PC-3 (cell line): ENCODE measurements around the gene PSKH1. TPM values are rescaled to one million over a fixed set of nuclear protein-coding genes. Genes with fewer than 3 reads are reported as not detected.

ENCODE experiments used
- ATAC-seq: fragments of 200-7000 bp; cut with Tn5 transposase; 2 replicates; pipeline ENCODE4 v1.9.1; 2020; ENCODE audit warnings: mild to moderate bottlenecking, moderate library complexity
- BruUV-seq: library from RNA; stranded (reverse); fragments of 400-500 nt; replicated peaks from 2 replicates; lab custom pipeline; 2021; lab: Mats Ljungman, UMichigan
- CTCF ChIA-PET: fragments of 300-600 bp; sonication (Branson Sonifier 250); formaldehyde crosslinking; loops from one replicate; lab custom pipeline; 2022; ENCODE audit warnings: antibody characterized with exemption; lab: Charles Lee
- POLR2A ChIA-PET: fragments of 300-600 bp; sonication (Branson Sonifier 250); formaldehyde crosslinking; loops from one replicate; lab custom pipeline; 2022; ENCODE audit warnings: antibody characterized with exemption; ENCODE audit not compliant: unreplicated experiment; lab: Charles Lee
- DNase-seq: peaks from one replicate; pipeline ENCODE4 v3.0.0-alpha.2; 2015
- H2AFZ ChIP-seq: fragments of 300-600 bp; sonication (generic); 2 replicates; pipeline ENCODE4 v1.6.0; 2016; ENCODE audit warnings: antibody characterized with exemption, low read length
- H3F3A ChIP-seq: fragments of 300-600 bp; sonication (generic); one replicate; pipeline ENCODE4 v1.6.0; 2017; ENCODE audit warnings: antibody characterized with exemption, low read length, control low read depth, mild to moderate bottlenecking; ENCODE audit not compliant: unreplicated experiment
- H3K27ac ChIP-seq: fragments of 300-600 bp; sonication (generic); 2 replicates; pipeline ENCODE4 v1.5.1; 2016; ENCODE audit warnings: mild to moderate bottlenecking, low read length
- H3K27me3 ChIP-seq: fragments of 300-600 bp; sonication (generic); 2 replicates; pipeline ENCODE4 v1.6.1; 2016; ENCODE audit warnings: low read length, mixed read lengths
- H3K36me3 ChIP-seq: fragments of 300-600 bp; sonication (generic); 2 replicates; pipeline ENCODE4 v1.6.1; 2016; ENCODE audit warnings: low read depth, mixed run types, low read length, mixed read lengths
- H3K4me1 ChIP-seq: fragments of 300-600 bp; sonication (generic); 2 replicates; pipeline ENCODE4 v1.5.1; 2016; ENCODE audit warnings: low read length; ENCODE audit not compliant: insufficient read depth
- H3K4me2 ChIP-seq: fragments of 300-600 bp; sonication (generic); 2 replicates; pipeline ENCODE4 v1.6.0; 2016; ENCODE audit warnings: low read length
- H3K4me3 ChIP-seq: fragments of 300-600 bp; sonication (generic); 2 replicates; pipeline ENCODE4 v1.5.1; 2016; ENCODE audit warnings: mild to moderate bottlenecking, low read length, mixed read lengths
- H3K79me2 ChIP-seq: fragments of 300-600 bp; sonication (generic); 2 replicates; pipeline ENCODE4 v1.6.1; 2017; ENCODE audit warnings: low read length, mixed read lengths
- H3K9ac ChIP-seq: fragments of 300-600 bp; sonication (generic); 2 replicates; pipeline ENCODE4 v1.6.0; 2016; ENCODE audit warnings: mild to moderate bottlenecking, low read length
- H3K9me2 ChIP-seq: fragments of 300-600 bp; sonication (generic); replicated peaks from 2 replicates; pipeline ENCODE4 v1.6.1; 2016; ENCODE audit warnings: mixed run types, low read length, mixed read lengths
- H3K9me3 ChIP-seq: fragments of 300-600 bp; sonication (generic); 2 replicates; pipeline ENCODE4 v1.6.1; 2016; ENCODE audit warnings: low read length, mixed read lengths
- H4K20me1 ChIP-seq: fragments of 300-600 bp; sonication (generic); 2 replicates; pipeline ENCODE4 v1.6.1; 2016; ENCODE audit warnings: low read length, mixed read lengths
- CTCF ChIP-seq: fragments of 300-600 bp; sonication (generic); conservative IDR thresholded peaks from 2 replicates; pipeline ENCODE4 v1.5.1; 2017; ENCODE audit warnings: antibody characterized with exemption, low read depth, mild to moderate bottlenecking, low read length
- EZH2 ChIP-seq: fragments of 300-600 bp; sonication (generic); IDR thresholded peaks from one replicate; pipeline ENCODE4 v1.6.1; 2017; ENCODE audit warnings: antibody characterized with exemption, mild to moderate bottlenecking, low read length; ENCODE audit not compliant: unreplicated experiment
- EZH2phosphoT487 ChIP-seq: fragments of 300-600 bp; sonication (generic); IDR thresholded peaks from 2 replicates; pipeline ENCODE4 v1.6.1; 2018; ENCODE audit warnings: mild to moderate bottlenecking, antibody characterized with exemption, low read length, borderline replicate concordance
- intact Hi-C: fragments of 100-400 bp; cut with micrococcal nuclease; formaldehyde crosslinking; loops from 2 replicates; pipeline ENCODE4 v1.9.0; 2023
- total RNA-seq: library from RNA; depleted of rRNA; stranded (reverse); fragments of >200 nt; gene quantifications from 2 replicates; pipeline ENCODE4 v1.2.3, GENCODE V29; 2014

Gene PSKH1
- total RNA-seq, 1 experiment from 2014 or later = 6.6 TPM

- no peak for ATAC-seq
- intact Hi-C loops = no loop called here
- TSS peak; percentile 78 for BruUV-seq
- H3K27ac ChIP-seq = peak overlapping the region; percentile 97
- H3K79me2 ChIP-seq = peaks cover 97% of the 10 kb centered on the region
- ChIA-PET CTCF (no interaction called here), POLR2A (no interaction called here)
- no peak overlapping the region for H2AFZ ChIP-seq
- H3K27me3 ChIP-seq = no peaks in the 10 kb centered on the region
- no peak overlapping the region for H3K4me3 ChIP-seq
- H3K9ac ChIP-seq = peak overlapping the region; percentile 81
- DNase-seq = no peak
- no peaks in the 10 kb centered on the region for H3K9me2 ChIP-seq
- H3K4me2 ChIP-seq = peak overlapping the region; percentile 64
- H3K36me3 ChIP-seq = peaks cover 10% of the 10 kb centered on the region
- H3K4me1 ChIP-seq = peaks cover 41% of the 10 kb centered on the region
- H3F3A ChIP-seq = no peaks in the 10 kb centered on the region
- TF ChIP-seq CTCF (no peak), EZH2phosphoT487 (no peak), EZH2 (no peak)
- peaks cover 7% of the 10 kb centered on the region; the same call in 1 of the 2 replicates for H4K20me1 ChIP-seq
- H3K9me3 ChIP-seq = no peaks in the 10 kb centered on the region
These were observed 34.6 kb upstream of the PSKH1 start for GRCh38 chr16:67858500-67858899.

DNA sequence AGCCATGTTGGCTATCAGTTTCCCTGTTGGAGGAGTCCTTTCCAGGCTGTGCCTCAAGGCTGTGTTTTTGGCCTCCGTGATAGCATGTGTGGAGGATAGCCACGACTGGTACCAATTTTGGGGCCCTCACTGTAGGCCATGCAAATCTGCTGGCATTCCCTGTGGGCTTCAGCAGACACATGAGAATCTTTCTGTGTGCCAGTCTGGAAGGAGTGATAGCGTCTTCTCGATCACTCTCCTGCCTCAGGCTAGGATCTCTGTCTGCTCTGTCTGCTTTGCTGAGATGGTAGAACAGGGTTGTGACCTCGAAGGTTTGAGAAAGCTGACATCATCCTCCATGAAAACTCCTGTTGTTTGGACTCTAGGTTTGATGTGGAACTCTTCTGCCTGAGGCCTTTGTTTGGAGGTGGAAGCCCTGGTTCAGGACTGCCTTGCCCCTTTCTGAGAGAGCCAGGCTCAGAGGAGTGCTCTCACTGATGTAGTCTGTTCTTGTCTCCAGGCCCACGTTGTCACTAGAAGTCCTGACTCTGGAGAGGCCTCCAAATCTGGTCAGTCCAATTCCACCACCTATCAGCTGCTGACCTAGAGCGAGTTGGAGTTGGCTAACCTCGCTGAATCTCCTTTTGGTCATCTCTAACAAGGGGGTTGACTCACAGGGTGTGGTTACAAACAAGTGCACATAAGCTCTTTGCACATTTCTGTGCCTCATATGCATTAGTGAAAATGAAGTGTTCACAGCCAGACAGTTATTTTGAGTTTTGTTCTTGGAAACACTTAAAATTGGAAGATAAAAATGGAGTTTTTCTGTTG is 32.3 kb upstream of the PSKH1 start:
- peak overlapping the region; percentile 44 for H3K4me2 ChIP-seq
- no peaks in the 10 kb centered on the region for H3K27me3 ChIP-seq
- no peak overlapping the region for H2AFZ ChIP-seq
- ATAC-seq (peak; percentile 48), DNase-seq (peak; percentile 68)
- H3K4me3 ChIP-seq = 0 out of 2 replicates have a peak overlapping the region, but pooled peaks have one; percentile 24
- H3K36me3 ChIP-seq = peaks cover 15% of the 10 kb centered on the region
- H3K27ac ChIP-seq = peak overlapping the region; percentile 87
- no peaks in the 10 kb centered on the region for H3K9me3 ChIP-seq
- H3F3A ChIP-seq = no peaks in the 10 kb centered on the region
- POLR2A ChIA-PET = interaction anchor here (0.7 to 0.9 kb wide), 2 partner anchors 14 to 44 kb away, joined by 4 to 5 read pairs; partner anchors contain the start of gene NUTF2
- no peaks in the 10 kb centered on the region for H3K9me2 ChIP-seq
- TF ChIP-seq EZH2 (no peak), CTCF (no peak), EZH2phosphoT487 (no peak)
- peaks cover 41% of the 10 kb centered on the region for H3K4me1 ChIP-seq
- CTCF ChIA-PET = interaction anchor here (0.9 kb wide), 1 partner anchor 44 kb away, joined by 5 read pairs; no protein-coding TSS in a partner anchor
- intact Hi-C loops = loop anchor here (2.0 kb wide), 1 partner anchor 14 kb away; the partner anchor contains the start of genes CENPT and NUTF2
- peaks cover 7% of the 10 kb centered on the region; the same call in 1 of the 2 replicates for H4K20me1 ChIP-seq
- TSS peak; percentile 84 for BruUV-seq
- H3K9ac ChIP-seq = peak overlapping the region; percentile 36
- peaks cover 92% of the 10 kb centered on the region for H3K79me2 ChIP-seq
